ENCODE measurements around the gene ADCYAP1R1.

The ADCYAP1R1 gene

DNA sequence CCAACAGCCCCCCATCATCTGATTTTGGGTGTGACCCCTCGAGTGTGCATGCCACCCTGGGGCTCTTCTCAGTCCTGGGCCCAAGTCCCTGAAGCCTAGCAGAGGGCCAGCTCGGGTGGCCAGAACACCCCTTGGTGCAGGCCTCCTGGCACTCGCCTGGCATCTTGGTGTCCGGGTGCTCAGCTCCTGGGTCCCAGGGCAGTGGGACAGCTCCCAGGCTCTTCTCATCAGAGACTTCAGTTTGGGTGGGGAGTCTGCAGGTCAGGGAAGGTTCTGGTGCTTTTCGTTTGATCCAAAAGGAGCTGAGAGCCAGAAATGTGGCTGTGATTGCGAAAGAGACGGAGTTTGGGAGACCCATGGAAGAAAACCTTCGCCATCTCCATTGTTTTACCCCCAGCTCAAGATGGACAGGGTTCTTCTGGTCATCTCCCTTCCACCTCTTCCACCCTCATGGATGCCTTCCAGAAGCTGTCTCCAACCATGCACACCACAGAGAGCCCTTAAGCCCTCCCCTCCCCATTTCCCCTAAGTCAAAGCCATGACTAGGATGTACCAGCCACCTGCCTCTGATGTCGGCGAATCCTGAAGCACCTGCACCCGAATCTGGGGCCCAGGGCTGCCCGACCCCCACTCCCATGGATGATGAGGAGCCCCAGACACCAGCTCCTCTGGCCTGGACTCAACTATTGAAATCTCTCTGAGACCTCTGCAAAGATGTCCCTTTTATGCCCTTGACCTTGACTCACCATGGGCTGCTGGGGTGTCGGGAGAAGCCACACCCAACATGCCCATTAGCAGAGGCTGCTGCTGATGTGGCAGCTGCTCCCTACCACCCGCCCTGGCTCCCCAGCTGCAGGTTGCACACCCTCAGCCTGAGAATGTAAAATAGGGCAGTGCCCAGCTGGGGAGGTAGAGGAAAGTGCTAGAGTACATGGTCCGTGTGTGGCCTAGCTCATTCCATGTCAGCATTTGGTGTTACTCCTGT is 55.3 kb downstream of the ADCYAP1R1 start:
- DNase-seq, result no peak

DNA sequence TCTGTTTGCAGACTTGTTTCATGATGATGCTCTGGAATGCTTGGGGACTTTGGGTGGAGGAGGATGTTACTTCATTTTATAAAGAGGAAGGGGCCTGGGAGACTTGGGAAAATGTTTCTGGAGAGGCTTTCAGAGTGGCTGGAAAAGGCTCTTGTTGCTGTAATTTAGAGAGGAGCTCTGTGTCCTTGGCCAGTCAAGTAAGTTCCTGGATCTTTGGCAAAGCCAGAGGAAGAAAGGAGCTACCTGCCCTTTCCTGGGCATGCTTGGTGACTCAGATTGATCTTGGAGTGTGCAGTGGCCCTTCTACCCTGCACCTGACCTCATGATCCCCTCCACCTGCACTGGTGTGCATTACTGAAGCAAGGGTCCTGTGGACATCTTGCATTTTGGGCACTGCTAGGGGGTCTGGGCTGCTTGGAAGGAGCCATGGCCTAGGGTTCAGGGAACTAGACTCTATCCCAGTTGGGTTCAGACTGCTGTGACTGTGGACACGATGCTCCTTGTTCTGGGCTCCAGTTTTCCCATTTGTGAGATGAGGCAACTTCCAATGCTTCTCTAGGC is 56.1 kb downstream of the ADCYAP1R1 start:
- no peak for DNase-seq

DNA sequence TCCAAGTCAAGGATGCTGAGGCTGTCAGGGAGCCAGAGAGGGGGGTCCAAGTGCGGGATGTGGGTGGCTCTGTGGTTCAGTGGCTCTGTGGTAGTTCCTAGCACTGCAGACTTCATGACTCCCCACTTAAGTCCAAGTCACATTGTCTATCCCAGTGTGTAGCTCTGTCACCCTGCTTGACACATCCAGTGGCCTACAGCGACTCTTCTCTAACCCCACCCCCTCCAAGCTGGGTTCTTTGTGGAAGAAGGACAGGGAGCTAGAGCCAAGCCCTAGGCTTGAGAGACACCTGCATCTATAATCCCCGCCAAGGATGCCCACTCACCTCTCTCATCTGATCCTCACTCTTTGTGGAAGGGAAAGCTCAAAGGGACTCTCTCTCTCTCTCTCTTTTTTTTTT is 57.6 kb downstream of the ADCYAP1R1 start:
- DNase-seq, result no peak

DNA sequence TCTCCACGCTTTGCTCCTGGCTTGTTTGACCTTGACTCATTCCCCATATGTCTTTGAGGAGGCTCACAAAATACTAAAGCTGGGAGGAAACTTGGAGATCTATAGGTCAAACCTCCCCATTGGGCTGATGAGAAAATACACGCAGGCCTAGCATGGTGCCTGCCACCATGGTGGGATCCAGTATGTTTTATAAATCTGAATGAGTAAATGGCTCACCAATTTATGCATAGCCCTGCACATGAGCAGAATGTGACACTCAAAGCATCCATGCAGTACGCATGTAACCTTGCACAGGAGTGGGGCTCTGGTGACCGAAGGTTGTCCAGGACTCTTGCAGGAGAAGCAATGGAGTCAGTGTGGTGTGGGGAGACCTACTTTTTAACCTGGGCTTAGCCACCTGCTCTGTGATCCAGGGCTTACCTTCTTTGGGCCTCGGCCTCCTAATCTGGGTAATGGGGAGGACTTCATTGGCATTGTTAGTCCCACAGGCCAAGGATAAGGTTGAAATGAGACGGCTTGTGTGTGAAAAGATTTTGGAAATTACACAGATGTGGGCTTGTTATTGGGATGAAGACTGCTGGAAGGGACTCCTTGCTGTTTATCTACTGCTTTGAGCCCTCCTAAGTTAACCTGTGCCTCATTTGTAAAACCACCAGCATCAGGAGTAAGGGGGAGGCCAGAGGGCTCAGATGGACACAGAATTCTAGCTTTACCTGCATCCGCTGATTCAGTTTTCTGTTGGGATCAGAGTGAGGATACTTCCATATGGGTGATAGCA is 58.4 kb downstream of the ADCYAP1R1 start:
- no peak for DNase-seq

DNA sequence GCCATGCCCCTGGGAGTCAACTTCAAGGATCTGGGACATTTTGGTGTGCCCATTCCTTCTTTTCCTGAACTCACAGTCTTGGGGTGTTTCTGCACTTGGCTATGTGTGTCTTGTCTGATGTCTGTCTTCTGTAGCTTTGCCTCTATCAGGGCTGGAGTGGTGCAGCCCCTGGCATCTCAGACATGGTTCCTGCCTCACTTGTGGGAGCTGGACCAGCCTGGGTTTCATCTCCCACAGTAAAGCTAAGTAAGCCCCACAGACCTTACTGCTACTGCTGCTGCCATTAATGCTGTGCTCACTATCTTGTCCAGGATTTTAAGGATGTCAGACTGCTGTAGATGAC is 59.0 kb downstream of the ADCYAP1R1 start:
- DNase-seq, result no peak

DNA sequence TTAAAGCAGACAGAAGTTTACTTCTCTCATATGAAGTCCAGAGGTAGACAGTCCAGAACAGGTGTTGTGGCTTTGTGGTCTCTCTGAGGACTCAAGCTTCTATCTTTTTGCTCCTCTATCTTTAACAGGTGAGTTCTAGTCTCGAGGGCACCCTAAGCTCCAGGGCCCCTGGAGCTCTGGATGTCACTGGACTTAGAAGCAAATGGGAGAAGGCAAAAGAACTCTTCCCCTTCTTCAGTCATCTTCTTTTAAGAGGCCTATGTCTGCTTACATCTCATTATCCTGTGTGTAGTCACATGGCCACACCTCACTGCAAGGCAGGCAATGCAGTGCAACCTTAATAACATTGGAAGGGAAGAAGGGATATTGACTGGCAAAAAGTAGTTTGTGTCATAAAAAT is 61.6 kb downstream of the ADCYAP1R1 start:
- DNase-seq, result no peak

DNA sequence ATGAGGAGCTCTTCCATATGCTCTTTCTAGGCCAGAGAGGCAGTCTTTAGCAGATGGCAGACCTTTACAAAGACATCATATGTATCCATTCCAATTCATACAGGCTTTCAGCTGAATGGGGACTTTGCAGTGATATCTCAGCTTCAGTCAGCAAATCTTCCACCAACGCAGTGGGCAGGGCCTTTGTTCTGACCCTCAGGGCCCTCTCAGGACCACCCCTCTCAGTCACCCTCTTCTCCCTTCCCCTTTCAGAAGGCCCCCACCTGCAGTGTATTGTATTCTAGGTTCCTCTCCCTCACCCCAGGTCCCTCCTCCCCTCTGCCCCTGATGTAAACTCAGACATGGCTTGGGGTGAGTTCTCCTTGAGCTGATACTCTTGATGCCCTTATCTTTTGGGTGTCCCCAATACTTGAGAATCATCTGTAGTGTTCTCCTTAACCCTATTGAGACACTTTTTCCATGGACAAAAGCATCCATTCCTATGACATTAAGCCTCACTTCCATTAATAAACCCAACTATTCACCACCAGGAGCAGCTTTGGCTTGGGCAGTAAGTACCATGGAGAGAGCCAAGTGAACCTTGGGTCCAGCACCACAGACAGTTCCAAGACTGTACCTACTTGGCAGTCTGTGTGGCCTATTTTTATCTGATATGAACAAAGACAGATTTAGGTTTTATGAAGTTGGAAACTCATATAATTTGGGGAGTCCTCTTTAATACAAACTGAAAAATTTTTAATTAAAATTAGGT is 62.7 kb downstream of the ADCYAP1R1 start:
- DNase-seq, result no peak

DNA sequence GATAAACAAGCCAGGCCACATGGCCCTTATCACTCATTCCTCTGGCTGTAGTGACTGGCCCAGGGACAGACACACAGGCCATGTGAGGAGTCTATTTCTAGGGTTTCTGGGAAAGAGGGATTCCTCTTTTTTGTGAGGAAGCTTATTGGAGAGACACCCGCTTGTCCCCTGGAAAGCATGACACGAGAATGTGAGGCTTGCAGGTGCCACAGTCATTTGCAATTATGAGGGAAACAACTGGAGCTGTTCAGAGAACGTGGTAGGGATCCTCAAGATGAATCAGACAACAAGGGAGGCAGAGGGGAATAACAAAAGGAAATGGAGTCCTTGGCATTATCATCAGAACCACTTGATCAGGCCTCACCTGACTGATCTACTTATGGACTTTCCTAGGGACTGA is 64.5 kb downstream of the ADCYAP1R1 start:
- DNase-seq, result no peak

DNA sequence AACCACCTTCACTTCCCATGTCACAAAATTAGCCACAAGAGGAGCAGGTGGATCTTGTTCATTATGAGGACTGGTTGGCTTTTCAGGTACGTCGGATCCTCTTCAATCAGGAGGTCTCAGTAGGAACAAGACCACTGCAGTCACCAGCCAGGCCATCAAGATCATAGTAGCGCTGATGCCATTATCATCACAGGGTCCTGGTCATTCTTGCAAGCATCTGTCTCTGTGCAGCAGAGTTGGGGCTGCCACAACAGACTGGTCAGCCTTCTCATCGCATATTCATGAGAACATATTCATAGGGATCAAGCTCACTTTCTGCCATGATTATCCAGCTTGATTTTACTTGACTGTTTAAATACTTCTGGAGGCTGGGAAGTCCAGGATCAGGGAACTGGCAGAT is 67.1 kb downstream of the ADCYAP1R1 start:
- no peak for DNase-seq

DNA sequence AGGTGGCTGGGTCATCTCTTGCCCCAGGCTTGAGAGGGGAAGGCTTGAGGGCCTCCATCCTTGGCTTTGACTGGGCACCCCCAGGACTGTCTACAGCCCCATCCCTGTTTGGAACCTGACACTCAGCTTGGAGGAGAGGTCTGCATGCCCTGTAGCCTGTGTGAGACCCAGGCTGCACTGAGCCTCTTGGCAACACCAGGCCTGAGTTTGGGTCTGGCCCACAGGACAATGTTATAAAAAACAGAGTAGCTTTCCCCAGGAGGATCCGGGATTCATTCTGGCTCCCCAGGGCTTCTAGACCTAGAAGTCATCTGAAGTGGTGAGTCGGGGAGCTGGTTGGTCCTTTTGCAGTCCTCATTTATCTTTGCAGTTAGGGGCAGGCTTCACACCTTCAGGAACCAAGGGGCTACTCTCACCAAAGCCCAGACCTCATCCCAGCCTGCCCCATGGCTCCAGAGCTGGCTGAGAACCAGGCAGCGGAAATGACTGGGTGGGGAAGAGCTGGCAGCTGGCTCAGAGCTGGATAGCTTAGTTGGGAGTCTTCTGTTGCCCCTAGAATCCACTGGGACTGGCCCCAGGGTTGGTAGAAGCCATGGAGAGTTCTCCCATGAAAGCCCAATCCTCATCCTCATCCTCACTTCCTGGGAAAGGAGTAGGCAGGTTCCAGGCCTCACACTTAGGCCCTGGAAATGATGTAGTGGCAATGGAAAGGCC is 68.8 kb downstream of the ADCYAP1R1 start:
- no peak for DNase-seq

DNA sequence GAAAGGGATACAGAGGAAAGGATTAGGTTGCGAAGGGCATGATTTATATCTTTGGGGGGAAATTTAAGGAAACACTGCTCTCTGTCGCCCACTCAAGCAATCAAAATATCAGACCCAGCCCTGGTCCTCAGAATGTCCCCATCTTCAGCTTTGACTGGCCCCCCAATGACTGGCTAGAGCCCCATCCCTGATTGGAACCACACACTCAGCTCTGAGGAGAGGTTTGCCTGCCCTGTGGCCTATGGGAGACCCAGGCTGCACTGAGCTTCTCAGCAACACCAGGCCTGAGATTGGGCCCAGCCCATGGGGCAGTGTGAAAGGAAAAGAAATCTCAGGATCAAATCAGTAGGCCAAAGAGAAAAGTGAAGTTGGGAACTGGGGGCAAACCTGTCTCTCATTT is 69.5 kb downstream of the ADCYAP1R1 start:
- no peak for DNase-seq

DNA sequence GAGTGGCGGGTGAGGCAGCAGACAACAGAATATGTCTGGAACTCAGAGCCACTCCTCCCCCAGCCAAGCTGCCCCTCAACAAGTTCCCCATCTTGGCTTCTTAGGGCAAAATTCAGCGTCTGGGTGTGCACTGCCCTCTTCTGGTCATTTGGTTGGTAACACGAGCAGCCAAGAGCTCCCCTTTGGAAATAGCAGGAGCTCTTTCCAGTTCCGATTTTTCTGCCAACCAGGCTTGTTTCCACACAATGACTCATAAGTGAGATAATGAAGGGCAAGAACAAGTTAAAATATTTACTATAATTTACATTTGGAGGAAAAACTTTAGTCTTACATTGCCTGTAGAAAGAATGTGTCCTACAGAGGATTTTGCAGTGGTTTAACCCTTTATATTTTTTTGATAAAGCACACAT is 70.5 kb downstream of the ADCYAP1R1 start:
- DNase-seq, result peak; percentile 64

DNA sequence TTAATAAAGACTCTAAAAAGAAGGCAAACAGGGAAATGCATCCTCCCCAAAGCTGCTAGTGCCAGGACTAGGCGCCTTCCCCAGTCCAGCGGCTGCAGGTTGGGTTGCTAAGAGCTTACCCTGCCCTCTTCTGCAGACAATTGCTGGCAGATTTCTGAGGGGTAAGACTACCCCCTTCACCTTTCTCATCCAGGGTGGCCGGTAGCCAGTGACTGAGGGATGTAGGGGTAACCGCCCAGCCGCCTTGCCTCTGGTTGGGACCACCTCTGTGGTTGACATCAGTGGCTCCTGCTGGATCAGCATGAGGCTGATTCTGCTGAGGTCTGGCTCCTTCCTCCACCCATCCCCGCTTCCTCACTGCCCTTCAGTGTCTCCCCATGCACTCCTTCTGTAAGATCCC is 71.2 kb downstream of the ADCYAP1R1 start:
- DNase-seq, result no peak

DNA sequence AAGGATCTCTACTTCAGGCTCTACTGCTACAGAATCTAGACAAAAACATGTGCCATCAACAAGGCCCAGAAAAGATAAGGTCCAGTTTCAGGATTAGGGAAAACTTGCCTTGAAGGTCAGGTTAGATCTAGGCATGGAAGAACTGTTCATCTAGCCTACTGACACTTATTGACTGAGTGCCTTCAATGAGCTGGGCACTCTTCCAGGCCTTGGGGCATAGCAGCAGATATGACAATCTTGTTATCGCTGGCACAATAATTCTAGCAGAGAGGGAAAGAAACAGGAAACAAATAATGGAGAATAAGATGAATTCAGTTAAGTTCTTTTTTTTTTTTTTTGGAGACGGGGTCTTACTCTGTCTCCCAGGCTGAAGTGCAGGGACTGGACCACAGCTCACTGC is 71.6 kb downstream of the ADCYAP1R1 start:
- no peak for DNase-seq

DNA sequence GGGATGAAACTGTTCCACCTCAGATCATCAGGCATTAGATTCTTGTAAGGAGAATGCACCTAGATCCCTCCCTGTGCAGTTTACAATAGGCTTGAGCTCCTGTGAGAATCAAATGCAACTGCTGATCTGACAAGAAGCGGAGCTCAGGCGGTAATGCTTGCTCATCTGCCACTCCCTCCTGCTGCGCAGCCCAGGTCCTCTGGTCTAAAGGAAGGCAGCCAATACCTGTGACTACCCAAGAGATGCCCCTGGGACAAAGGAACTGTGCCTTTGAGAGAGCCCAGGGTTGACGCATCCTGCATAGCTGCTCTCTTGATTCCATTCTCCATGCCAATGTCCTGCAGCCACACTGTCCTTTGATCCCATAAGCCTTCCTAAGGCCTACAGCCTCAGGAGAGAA is 73.1 kb downstream of the ADCYAP1R1 start:
- DNase-seq, result no peak

DNA sequence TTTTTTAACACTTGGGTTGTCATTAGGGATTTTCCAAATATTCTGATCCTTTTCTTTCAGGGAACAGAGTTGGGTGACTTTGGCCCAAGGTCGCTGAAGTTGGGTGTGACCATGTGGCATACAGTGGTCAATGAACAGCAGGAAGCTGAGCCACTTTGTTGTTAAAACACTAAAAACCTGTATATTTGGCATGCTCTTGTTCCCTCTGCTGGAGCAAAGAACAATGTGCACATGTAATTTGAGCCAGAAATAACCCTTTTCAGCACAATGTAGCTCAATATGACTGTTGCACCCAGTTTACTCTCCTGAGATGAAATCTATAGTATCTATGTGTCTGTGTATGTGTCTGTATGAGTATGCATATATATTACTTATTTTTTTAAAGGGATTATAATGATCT is 74.9 kb downstream of the ADCYAP1R1 start:
- peak; percentile 13 for DNase-seq

DNA sequence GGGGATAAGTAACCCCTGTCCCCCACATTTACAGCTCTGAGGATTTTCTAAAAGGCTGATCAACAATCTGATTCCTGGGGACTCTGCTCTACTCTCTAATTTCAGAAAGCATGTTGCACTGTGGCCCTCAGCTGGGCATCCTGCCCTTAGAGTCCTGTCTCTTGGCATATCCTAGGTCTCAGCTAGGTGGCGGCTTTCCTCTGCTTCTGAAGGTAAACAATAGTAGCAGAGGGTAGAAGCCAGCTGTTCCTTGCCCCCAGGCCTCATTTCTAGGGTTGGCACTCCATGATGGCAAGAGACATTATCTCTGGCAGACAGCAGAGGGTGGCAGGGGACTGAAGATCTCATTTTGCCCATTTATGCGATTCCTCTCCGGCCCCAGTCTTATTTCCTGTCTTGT is 77.0 kb downstream of the ADCYAP1R1 start:
- DNase-seq, result no peak

DNA sequence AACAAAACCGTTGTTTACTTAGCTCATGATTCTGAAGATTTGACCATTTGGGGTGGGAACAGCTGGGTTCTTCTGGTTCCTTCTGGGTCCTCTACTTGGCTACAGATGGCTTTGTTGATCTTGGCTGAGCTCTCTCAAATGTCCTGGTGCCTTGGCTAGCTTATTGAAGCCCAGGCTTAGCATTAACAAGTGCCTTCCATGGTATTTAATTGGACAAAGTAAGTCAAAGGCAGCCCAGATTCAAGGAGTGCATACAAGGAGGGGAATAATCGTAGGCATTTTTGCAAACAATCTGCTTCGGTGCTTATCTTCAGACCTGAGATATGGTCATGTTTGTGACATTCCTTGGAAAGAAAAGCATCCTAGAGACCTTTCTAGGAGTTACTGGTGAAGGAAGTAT is 81.4 kb downstream of the ADCYAP1R1 start:
- DNase-seq, result no peak

DNA sequence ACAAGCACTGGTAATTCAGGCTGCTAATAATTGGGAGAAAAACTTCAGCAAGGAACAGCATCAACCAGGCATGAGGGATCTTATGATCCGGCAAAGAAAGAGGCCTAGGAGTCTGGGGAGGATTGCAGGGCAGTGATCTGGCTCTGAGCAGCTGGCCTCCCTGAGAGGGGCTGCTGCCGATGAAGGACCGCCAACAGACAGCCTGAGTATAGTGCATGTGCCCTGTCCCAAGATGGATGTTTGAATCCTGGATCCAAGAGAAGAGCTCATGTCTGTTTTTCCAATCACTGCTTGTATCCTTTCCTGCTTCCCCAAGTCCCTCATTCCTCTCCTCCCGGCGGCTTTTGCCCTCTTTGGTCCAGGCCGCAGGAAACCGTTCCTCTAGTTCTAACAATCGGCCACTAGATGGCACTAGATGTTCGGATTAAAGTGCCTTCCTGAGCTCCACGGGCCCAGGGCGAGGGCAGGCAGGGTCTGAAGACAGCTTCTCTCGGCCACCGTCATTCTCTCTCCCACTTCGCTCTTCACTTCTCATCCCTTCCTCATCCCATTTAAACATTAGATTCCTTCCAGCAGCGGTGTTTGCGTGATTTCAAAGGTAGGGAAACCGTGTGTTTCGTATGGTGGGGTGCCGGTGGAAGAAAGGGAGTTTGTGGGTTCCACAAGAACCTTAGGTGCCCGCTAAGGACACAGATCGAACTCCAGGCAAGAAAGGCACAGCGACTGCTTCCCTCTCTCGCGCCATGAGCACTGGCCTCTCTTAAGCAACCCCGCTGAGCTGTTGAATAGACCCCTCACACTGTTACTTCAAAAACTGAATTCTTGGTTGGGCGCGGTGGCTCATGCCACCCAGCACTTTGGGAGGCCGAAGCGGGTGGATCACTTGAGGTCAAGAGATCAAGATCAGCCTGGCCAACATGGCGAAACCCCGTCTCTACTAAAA is 82.4 kb downstream of the ADCYAP1R1 start:
- peak; percentile 74 for DNase-seq

DNA sequence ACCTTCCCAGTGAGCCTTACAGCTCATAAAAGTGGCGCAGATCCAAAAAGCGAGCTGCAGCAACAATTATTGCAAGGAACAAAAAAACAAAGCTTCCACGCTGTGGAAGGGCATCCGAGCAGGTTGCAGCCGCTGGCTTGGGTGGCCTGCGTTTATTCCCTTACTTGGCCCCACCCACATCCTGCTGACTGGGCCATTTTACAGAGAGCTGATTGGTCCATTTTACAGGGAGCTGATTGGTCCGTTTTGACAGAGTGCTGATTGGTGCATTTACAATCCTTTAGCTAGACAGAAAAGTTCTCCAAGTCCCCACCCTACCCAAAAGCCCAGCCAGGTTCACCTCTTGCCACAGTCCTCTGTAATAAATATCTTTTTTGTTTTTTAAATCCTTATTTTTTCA is 85.1 kb downstream of the ADCYAP1R1 start:
- DNase-seq, result no peak

DNA sequence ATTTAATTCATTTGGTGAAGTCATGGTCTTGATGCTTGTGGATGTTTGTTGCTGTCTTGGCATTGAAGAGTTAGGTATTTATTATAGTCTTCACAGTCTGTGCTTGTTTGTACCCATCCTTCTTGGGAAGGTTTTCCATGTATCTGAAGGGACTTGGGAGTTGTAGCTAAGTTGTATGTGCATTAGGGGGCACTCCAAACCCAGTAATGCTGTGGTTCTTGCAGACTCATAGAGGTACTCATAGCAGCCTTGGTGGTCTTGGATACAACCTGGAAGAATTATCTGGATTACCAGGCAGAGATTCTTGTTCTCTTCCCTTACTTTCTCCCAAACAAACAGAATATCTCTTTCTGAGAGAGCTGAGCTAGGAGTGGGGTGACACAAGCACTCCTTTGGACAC is 93.2 kb downstream of the ADCYAP1R1 start:
- DNase-seq, result no peak

Data from NCI-H748 treated with DMSO at 0.1 percent for 48 hours (cell line).